ENCODE data around the gene ZNF736. TPM values are rescaled to one million over a fixed set of nuclear protein-coding genes. Genes with fewer than 3 reads are reported as not detected.
"Not testable (repeated sequence)": the region's sequence is repeated elsewhere in the genome, so short reads cannot be mapped to it uniquely, and the experiment has no call there.

Gene ZNF736
- total RNA-seq, 1 donor from 2014 or later, result not detected

DNA sequence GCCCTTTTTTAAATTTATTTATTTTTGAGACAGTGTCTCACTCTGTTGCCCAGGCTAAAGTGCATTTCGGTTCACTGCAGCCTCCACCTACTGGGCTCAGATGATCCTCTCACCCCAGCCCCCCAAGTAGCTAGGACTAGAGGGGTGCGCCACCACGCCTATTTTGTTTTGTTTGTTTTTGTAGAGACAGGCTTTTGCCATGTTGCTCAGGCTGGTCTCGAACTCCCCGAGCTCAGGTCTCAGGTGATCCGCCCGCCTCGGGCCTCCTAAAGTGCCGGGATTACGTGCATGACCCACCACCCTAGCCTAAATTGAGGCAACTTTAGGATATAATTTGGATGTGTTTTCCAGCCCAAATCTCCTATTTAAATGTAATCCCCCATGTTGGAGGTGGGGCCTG is 805 bp downstream of the ZNF736 start:
- Mint-ChIP-seq H3K4me1 (ENCODE audit: low read depth) (no peaks in the 10 kb centered on the region), H3K4me3 (ENCODE audit: low read depth) (no peak overlapping the region), H3K27me3 (no peaks in the 10 kb centered on the region), H3K36me3 (ENCODE audit: insufficient read depth) (peaks cover 2% of the 10 kb centered on the region), H3K9me3 (ENCODE audit: low read depth) (peaks cover 23% of the 10 kb centered on the region), H3K27ac (no peak overlapping the region)
- DNase-seq (ENCODE audit: low spot score, unreplicated experiment), result no peak
- TF ChIP-seq, protein P1, sequence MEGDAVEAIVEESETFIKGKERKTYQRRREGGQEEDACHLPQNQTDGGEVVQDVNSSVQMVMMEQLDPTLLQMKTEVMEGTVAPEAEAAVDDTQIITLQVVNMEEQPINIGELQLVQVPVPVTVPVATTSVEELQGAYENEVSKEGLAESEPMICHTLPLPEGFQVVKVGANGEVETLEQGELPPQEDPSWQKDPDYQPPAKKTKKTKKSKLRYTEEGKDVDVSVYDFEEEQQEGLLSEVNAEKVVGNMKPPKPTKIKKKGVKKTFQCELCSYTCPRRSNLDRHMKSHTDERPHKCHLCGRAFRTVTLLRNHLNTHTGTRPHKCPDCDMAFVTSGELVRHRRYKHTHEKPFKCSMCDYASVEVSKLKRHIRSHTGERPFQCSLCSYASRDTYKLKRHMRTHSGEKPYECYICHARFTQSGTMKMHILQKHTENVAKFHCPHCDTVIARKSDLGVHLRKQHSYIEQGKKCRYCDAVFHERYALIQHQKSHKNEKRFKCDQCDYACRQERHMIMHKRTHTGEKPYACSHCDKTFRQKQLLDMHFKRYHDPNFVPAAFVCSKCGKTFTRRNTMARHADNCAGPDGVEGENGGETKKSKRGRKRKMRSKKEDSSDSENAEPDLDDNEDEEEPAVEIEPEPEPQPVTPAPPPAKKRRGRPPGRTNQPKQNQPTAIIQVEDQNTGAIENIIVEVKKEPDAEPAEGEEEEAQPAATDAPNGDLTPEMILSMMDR (IDR thresholded peaks at IDR 0.05; ENCODE audit: unreplicated experiment), result no peak

DNA sequence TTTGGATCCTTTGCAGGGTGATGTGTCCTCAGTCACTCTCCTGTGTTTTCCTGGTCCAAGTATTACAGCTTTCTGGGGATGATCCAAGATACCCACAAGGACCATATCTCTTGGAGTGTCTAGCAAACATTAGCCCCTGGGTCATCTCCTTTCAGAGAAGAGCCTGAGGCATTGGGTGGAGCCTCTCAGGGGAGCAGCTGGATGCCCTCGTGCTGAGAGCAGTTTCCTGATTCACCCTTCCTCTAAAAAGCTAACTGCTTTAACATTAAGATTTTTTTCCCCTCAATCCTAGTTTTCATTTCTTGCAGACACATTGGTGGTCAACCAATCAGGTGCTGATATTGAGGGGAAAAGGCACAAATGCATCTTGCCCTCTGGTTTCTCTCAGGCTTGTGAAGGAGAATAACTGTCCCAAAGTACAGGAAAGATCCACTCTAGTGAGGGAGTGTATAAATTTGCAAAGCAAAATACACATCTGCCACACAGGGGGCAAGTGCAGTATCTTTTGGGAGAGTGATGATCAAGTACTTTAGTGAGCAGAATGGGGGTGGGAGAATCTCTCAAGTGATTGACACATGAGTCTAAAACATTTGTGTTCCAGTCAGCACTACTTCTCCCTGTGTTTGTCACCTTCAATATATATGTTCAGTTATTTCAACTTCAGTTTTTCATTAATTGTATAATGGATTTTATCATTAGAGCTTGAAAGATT is 2.4 kb downstream of the ZNF736 start:
- not testable (repeated sequence) for H3K27me3 Mint-ChIP-seq; H3K4me1 Mint-ChIP-seq (ENCODE audit: low read depth); DNase-seq (ENCODE audit: low spot score, unreplicated experiment); H3K4me3 Mint-ChIP-seq (ENCODE audit: low read depth); H3K27ac Mint-ChIP-seq; H3K36me3 Mint-ChIP-seq (ENCODE audit: insufficient read depth)
- H3K9me3 Mint-ChIP-seq (ENCODE audit: low read depth), result peaks cover 26% of the 10 kb centered on the region

DNA sequence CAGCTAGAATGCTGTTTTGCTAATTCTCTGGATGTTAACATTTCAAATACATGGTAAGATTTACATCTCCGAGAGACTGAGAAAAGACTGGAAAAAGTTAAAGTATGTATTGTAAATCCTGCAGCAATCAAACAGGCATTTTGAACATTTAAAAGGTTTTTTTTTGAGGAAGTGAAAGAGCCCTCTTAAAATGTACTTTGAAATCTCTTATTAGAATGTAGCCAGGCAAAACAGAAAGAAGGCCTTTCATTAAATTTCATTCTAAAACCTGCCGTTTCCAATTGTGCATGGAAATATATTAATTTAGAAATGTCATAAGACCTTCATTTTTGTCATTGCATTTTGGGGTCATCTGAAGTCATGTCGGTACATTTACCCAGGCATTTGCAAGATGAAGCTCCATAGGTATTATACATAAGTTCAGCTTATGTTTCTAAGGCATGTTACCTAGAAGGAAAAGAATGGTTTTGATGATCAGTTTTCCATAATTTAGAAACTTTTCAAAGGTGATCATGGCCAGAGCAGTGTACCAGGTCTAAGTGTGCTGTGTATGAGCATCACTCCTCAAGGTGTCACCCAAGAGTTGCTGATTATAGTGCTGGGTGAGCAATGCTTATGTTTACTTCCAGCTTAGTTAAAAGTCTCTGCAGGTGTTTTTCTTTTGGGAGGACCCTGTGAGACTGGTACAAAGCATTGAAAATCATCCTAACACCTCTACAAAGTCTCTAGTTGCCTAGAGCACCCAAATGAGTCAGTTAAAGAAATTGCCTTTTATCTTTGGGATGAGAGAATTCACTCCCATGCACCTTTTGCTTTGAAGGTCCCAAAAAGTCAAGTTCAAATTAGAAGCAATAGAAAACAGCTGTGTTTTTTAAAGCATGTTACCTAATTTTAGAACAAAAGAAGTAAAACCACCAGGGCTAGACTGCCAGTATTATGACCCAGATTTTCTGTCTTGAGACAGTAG is 7.1 kb downstream of the ZNF736 start:
- Mint-ChIP-seq H3K27ac (no peak overlapping the region), H3K4me1 (ENCODE audit: low read depth) (no peaks in the 10 kb centered on the region), H3K4me3 (ENCODE audit: low read depth) (no peak overlapping the region), H3K27me3 (no peaks in the 10 kb centered on the region), H3K36me3 (ENCODE audit: insufficient read depth) (no peaks in the 10 kb centered on the region), H3K9me3 (ENCODE audit: low read depth) (peaks cover 33% of the 10 kb centered on the region)
- no peak for DNase-seq (ENCODE audit: low spot score, unreplicated experiment)
- TF ChIP-seq, protein P1 (IDR thresholded peaks at IDR 0.05; ENCODE audit: unreplicated experiment), result no peak

DNA sequence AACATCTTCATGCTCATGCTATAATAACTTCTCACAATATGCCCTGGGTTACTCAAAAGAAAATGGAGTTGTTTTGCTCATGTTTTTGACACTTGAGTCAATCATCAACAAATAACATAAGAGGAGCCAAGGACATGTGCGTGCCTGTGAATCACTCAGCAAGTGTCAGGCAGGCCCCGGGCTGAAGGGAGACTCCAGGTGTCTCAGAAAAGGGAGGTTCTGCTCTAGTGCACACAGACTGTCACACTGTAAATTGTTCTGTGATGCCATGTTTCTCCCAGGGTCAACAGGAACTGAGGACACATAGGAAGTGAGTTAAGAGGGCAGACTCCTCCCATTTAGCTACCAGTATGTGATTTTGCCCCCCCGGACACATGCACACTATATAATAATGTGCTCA is 10.4 kb downstream of the ZNF736 start:
- H3K36me3 Mint-ChIP-seq (ENCODE audit: insufficient read depth); H3K4me3 Mint-ChIP-seq (ENCODE audit: low read depth); H3K27ac Mint-ChIP-seq; H3K27me3 Mint-ChIP-seq; DNase-seq (ENCODE audit: low spot score, unreplicated experiment); H3K4me1 Mint-ChIP-seq (ENCODE audit: low read depth): not testable (repeated sequence)
- peaks cover 45% of the 10 kb centered on the region for H3K9me3 Mint-ChIP-seq (ENCODE audit: low read depth)

DNA sequence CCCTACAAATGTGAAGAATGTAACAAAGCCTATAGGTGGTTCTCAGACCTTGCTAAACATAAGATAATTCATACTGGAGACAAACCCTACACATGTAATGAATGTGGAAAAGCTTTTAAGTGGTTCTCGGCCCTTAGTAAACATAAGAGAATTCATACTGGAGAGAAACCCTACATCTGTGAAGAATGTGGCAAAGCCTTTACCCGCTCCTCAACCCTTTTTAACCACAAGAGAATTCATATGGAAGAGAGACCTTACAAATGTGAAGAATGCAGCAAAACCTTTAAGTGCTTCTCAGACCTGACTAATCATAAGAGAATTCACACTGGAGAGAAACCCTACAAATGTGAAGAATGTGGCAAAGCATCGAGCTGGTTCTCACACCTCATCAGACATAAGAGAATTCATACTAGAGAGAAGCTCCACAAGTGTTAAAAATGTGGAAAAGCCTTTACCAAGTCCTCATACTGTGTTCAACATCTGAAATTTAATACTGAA is 35.0 kb downstream of the ZNF736 start:
- not testable (repeated sequence) for H3K27me3 Mint-ChIP-seq; H3K4me1 Mint-ChIP-seq (ENCODE audit: low read depth); H3K27ac Mint-ChIP-seq; H3K36me3 Mint-ChIP-seq (ENCODE audit: insufficient read depth); H3K4me3 Mint-ChIP-seq (ENCODE audit: low read depth); DNase-seq (ENCODE audit: low spot score, unreplicated experiment)
- peaks cover 48% of the 10 kb centered on the region for H3K9me3 Mint-ChIP-seq (ENCODE audit: low read depth)

DNA sequence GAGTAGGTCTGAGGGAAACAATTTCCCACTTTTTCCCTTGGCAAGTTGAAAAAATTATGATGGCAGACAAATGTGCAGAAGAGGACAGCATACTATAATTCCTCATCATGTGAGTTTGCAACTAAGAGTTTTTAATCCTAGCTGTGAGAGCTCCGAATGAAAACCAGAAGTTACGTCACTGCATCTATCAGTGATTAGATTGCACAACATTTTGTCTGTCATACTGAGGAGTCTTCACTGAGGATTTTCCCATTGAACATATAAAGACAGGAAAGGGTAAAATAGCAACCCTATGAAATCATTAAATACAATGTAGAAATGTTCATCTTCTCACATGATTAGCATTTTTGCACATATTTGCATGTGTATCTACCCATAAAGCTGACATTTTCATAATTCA is 45.8 kb downstream of the ZNF736 start:
- no peaks in the 10 kb centered on the region for H3K27me3 Mint-ChIP-seq
- TF ChIP-seq, protein P1 (IDR thresholded peaks at IDR 0.05; ENCODE audit: unreplicated experiment), result no peak
- no peak for DNase-seq (ENCODE audit: low spot score, unreplicated experiment)
- peaks cover 56% of the 10 kb centered on the region for H3K9me3 Mint-ChIP-seq (ENCODE audit: low read depth)
- peaks cover 1% of the 10 kb centered on the region for H3K36me3 Mint-ChIP-seq (ENCODE audit: insufficient read depth)
- H3K4me3 Mint-ChIP-seq (ENCODE audit: low read depth), result no peak overlapping the region
- H3K4me1 Mint-ChIP-seq (ENCODE audit: low read depth), result no peaks in the 10 kb centered on the region
- H3K27ac Mint-ChIP-seq, result no peak overlapping the region

All from progenitor cell of endocrine pancreas (in vitro differentiated cells).